Endodermal cell (in vitro differentiated cells): ENCODE results near the gene RELCH. TPM values are rescaled to one million over a fixed set of nuclear protein-coding genes. Genes with fewer than 3 reads are reported as not detected.
A peak's percentile ranks its signal among the peaks of the same experiment; 100 is the strongest.

ENCODE experiments used
- DNase-seq: peaks from one replicate; pipeline ENCODE4 v3.0.0-alpha.2; 2017
- H3K27ac ChIP-seq: 2 replicates; pipeline ENCODE4 v1.5.1; 2013; ENCODE audit warnings: mild to moderate bottlenecking, low read depth, low read length, moderate library complexity
- H3K27me3 ChIP-seq: 2 replicates; pipeline ENCODE4 v1.6.1; 2013; ENCODE audit warnings: mild to moderate bottlenecking, low read length, moderate library complexity; ENCODE audit not compliant: insufficient read depth, control insufficient read depth, poor library complexity, severe bottlenecking
- H3K36me3 ChIP-seq: 2 replicates; pipeline ENCODE4 v1.7.0; 2013; ENCODE audit warnings: mild to moderate bottlenecking, low read length, moderate library complexity; ENCODE audit not compliant: control insufficient read depth, insufficient read depth
- H3K4me1 ChIP-seq: one replicate; pipeline ENCODE4 v1.7.0; 2013; ENCODE audit warnings: low read length; ENCODE audit not compliant: control insufficient read depth, insufficient read depth
- H3K4me3 ChIP-seq: 2 replicates; pipeline ENCODE4 v1.5.1; 2013; ENCODE audit warnings: mild to moderate bottlenecking, low read length, moderate library complexity
- H3K9ac ChIP-seq: 2 replicates; pipeline ENCODE4 v1.6.1; 2013; ENCODE audit warnings: mild to moderate bottlenecking, low read length, moderate library complexity; ENCODE audit not compliant: poor library complexity, severe bottlenecking; ENCODE audit errors: extremely low read depth
- H3K9me3 ChIP-seq: 2 replicates; pipeline ENCODE4 v1.6.1; 2013; ENCODE audit warnings: mild to moderate bottlenecking, low read length, moderate library complexity; ENCODE audit not compliant: control insufficient read depth
- H3K27ac Mint-ChIP-seq: 2 replicates; pipeline ENCODE4 v1.8.0; 2020; ENCODE audit warnings: mixed read lengths
- H3K27me3 Mint-ChIP-seq: 2 replicates; pipeline ENCODE4 v1.8.0; 2021; ENCODE audit warnings: mild to moderate bottlenecking, mixed read lengths; ENCODE audit not compliant: insufficient read depth
- H3K36me3 Mint-ChIP-seq: 2 replicates; pipeline ENCODE4 v1.8.0; 2020; ENCODE audit warnings: low read depth, mixed read lengths
- H3K4me1 Mint-ChIP-seq: 2 replicates; pipeline ENCODE4 v1.8.0; 2020; ENCODE audit warnings: mixed read lengths
- H3K4me3 Mint-ChIP-seq: 2 replicates; pipeline ENCODE4 v1.8.0; 2020; ENCODE audit warnings: mild to moderate bottlenecking, moderate library complexity, mixed read lengths
- H3K9me3 Mint-ChIP-seq: 2 replicates; pipeline ENCODE4 v1.8.0; 2020; ENCODE audit warnings: mild to moderate bottlenecking, mixed read lengths
- CTCF ChIP-seq: fragments of 200-600 bp; sonication (generic); conservative IDR thresholded peaks from 2 replicates; pipeline ENCODE4 v1.5.0; 2021; ENCODE audit warnings: antibody characterized with exemption, mild to moderate bottlenecking
- WGBS, 2 experiments: methylation state at CpG; one replicate each; pipeline versions ENCODE4 v1.1.5 to v1.1.7; 2013; ENCODE audit warnings: missing lambda C conversion rate in 2 of 2, mixed read lengths in 1 of 2; ENCODE audit not compliant: insufficient coverage in 1 of 2, insufficient read length in 1 of 2; 5-methylcytosine and 5-hydroxymethylcytosine counted together
- total RNA-seq, 2 donors: library from RNA; stranded (reverse); fragmentation: NEBNext Ultra II Directional in 1 of 2; extraction: Animal tissue kit (Norgen Biotek cat#: 25700) in 1 of 2; gene quantifications; 2 replicates in 1 of 2; 3 replicates in 1 of 2; pipeline ENCODE4 v1.2.1, GENCODE V29; 2021

The RELCH gene
- total RNA-seq, 2 donors from 2014 or later = 29.4 to 32.0 TPM

GRCh38 chr18:62242955-62243354, 55.9 kb downstream of the RELCH start:
- no peak overlapping the region for H3K9ac ChIP-seq
- no peak overlapping the region for H3K27ac ChIP-seq
- Mint-ChIP-seq H3K4me3 (no peak overlapping the region), H3K27ac (no peak overlapping the region), H3K4me1 (no peaks in the 10 kb centered on the region), H3K27me3 (no peaks in the 10 kb centered on the region), H3K9me3 (peaks cover 8% of the 10 kb centered on the region), H3K36me3 (peaks cover 32% of the 10 kb centered on the region)
- no peaks in the 10 kb centered on the region for H3K4me1 ChIP-seq
- WGBS, 2 experiments = 100% methylated on average over 1 of the region's 1 CpG; no CpG with 5 or more reads in 1 of the 2 experiments
- DNase-seq = no peak
- H3K36me3 ChIP-seq = peaks cover 63% of the 10 kb centered on the region
- no peaks in the 10 kb centered on the region for H3K27me3 ChIP-seq
- no peak for TF ChIP-seq CTCF
- H3K9me3 ChIP-seq = peaks cover 19% of the 10 kb centered on the region
- H3K4me3 ChIP-seq = no peak overlapping the region

GRCh38 chr18:62245177-62245576, 58.1 kb downstream of the RELCH start:
- Histone ChIP-seq H3K27me3 (no peaks in the 10 kb centered on the region), H3K36me3 (peaks cover 52% of the 10 kb centered on the region), H3K9ac (no peak overlapping the region), H3K4me3 (no peak overlapping the region), H3K4me1 (peaks cover 2% of the 10 kb centered on the region), H3K27ac (no peak overlapping the region), H3K9me3 (peaks cover 11% of the 10 kb centered on the region)
- DNase-seq = no peak
- Mint-ChIP-seq H3K4me3 (no peak overlapping the region), H3K27me3 (no peaks in the 10 kb centered on the region), H3K4me1 (no peaks in the 10 kb centered on the region), H3K36me3 (peaks cover 23% of the 10 kb centered on the region), H3K27ac (no peak overlapping the region), H3K9me3 (peaks cover 8% of the 10 kb centered on the region)
- 94 to 96% methylated on average over 8 of the region's 8 CpGs for WGBS, 2 experiments
- TF ChIP-seq CTCF = no peak

GRCh38 chr18:62245699-62246098, 58.6 kb downstream of the RELCH start:
- H3K27me3 Mint-ChIP-seq = no peaks in the 10 kb centered on the region
- H3K36me3 Mint-ChIP-seq = peaks cover 19% of the 10 kb centered on the region
- H3K4me1 ChIP-seq = peaks cover 7% of the 10 kb centered on the region
- peaks cover 4% of the 10 kb centered on the region for H3K9me3 Mint-ChIP-seq
- peaks cover 6% of the 10 kb centered on the region for H3K9me3 ChIP-seq
- H3K36me3 ChIP-seq = peaks cover 47% of the 10 kb centered on the region
- no peaks in the 10 kb centered on the region for H3K27me3 ChIP-seq
- H3K9ac ChIP-seq = no peak overlapping the region
- TF ChIP-seq CTCF = peak; percentile 67
- DNase-seq = no peak
- H3K27ac ChIP-seq = no peak overlapping the region
- no peak overlapping the region for H3K27ac Mint-ChIP-seq
- 94% methylated on average over 1 of the region's 1 CpG; no CpG with 5 or more reads in 1 of the 2 experiments for WGBS, 2 experiments
- peaks cover 4% of the 10 kb centered on the region for H3K4me1 Mint-ChIP-seq
- H3K4me3 ChIP-seq = no peak overlapping the region
- H3K4me3 Mint-ChIP-seq = no peak overlapping the region
